Mesodermal cell (in vitro differentiated cells): ENCODE data around the gene FAM222A.

Experiments
- H3K27ac ChIP-seq: 2 replicates; pipeline ENCODE4 v1.7.0; 2013; ENCODE audit warnings: mild to moderate bottlenecking, low read depth, low read length, moderate library complexity; ENCODE audit not compliant: severe bottlenecking
- H3K36me3 ChIP-seq: 2 replicates; pipeline ENCODE4 v1.7.1; 2013; ENCODE audit warnings: mild to moderate bottlenecking, low read length, moderate library complexity; ENCODE audit not compliant: control insufficient read depth, insufficient read depth
- H3K4me1 ChIP-seq: one replicate; pipeline ENCODE4 v1.7.1; 2013; ENCODE audit warnings: mild to moderate bottlenecking, low read length; ENCODE audit not compliant: insufficient read depth, control insufficient read depth, poor library complexity, severe bottlenecking
- H3K4me3 ChIP-seq: 2 replicates; pipeline ENCODE4 v1.7.0; 2013; ENCODE audit warnings: low read length, control low read depth, mild to moderate bottlenecking; ENCODE audit not compliant: insufficient read depth, poor library complexity, severe bottlenecking; ENCODE audit errors: extremely low read depth
- H3K9me3 ChIP-seq: 2 replicates; pipeline ENCODE4 v1.7.1; 2013; ENCODE audit warnings: mild to moderate bottlenecking, low read length, moderate library complexity; ENCODE audit not compliant: control insufficient read depth
- WGBS, 2 experiments: methylation state at CpG; one replicate each; pipeline ENCODE4 v1.1.5; 2013; ENCODE audit warnings: missing lambda C conversion rate in 2 of 2; ENCODE audit not compliant: insufficient coverage in 2 of 2; 5-methylcytosine and 5-hydroxymethylcytosine counted together

FAM222A gene

GRCh38 chr12:109719123-109720022, 5.7 kb downstream of the FAM222A start:
- H3K27ac ChIP-seq: no peak overlapping the region
- no peaks in the 10 kb centered on the region for H3K9me3 ChIP-seq
- 59 to 65% methylated on average over 8 of the region's 12 CpGs for WGBS, 2 experiments
- H3K4me1 ChIP-seq: peaks cover 13% of the 10 kb centered on the region
- H3K4me3 ChIP-seq: no peak overlapping the region
- no peaks in the 10 kb centered on the region for H3K36me3 ChIP-seq

- Histone ChIP-seq H3K4me3 (no peak overlapping the region), H3K4me1 (peaks cover 13% of the 10 kb centered on the region), H3K27ac (no peak overlapping the region), H3K9me3 (no peaks in the 10 kb centered on the region), H3K36me3 (no peaks in the 10 kb centered on the region)
- 75 to 87% methylated on average over 6 to 11 of the region's 12 CpGs for WGBS, 2 experiments
Measured at GRCh38 chr12:109720152-109720856, 6.7 kb downstream of the FAM222A start.

GRCh38 chr12:109720857-109721189, 7.2 kb downstream of the FAM222A start:
- H3K9me3 ChIP-seq: no peaks in the 10 kb centered on the region
- H3K4me1 ChIP-seq: peaks cover 13% of the 10 kb centered on the region
- no peak overlapping the region for H3K27ac ChIP-seq
- H3K36me3 ChIP-seq: no peaks in the 10 kb centered on the region
- H3K4me3 ChIP-seq: no peak overlapping the region
- 100% methylated on average over 1 of the region's 1 CpG; no CpG with 5 or more reads in 1 of the 2 experiments for WGBS, 2 experiments

- Histone ChIP-seq H3K36me3 (no peaks in the 10 kb centered on the region), H3K27ac (no peak overlapping the region), H3K9me3 (no peaks in the 10 kb centered on the region), H3K4me1 (peaks cover 10% of the 10 kb centered on the region), H3K4me3 (no peak overlapping the region)
- 93% methylated on average over 7 of the region's 10 CpGs for WGBS, 2 experiments
Measured at GRCh38 chr12:109721276-109721675, 7.7 kb downstream of the FAM222A start.

- no peak overlapping the region for H3K4me3 ChIP-seq
- WGBS, 2 experiments: 87 to 96% methylated on average over 5 to 6 of the region's 6 CpGs
- no peaks in the 10 kb centered on the region for H3K9me3 ChIP-seq
- no peak overlapping the region for H3K27ac ChIP-seq
- peaks cover 10% of the 10 kb centered on the region for H3K4me1 ChIP-seq
- H3K36me3 ChIP-seq: no peaks in the 10 kb centered on the region
Measured at GRCh38 chr12:109722022-109722720, 8.5 kb downstream of the FAM222A start.

GRCh38 chr12:109722721-109723094, 9.1 kb downstream of the FAM222A start:
- peaks cover 8% of the 10 kb centered on the region for H3K4me1 ChIP-seq
- H3K4me3 ChIP-seq: no peak overlapping the region
- no peaks in the 10 kb centered on the region for H3K9me3 ChIP-seq
- no peaks in the 10 kb centered on the region for H3K36me3 ChIP-seq
- WGBS, 2 experiments: 78 to 94% methylated on average over 4 to 5 of the region's 9 CpGs
- H3K27ac ChIP-seq: no peak overlapping the region

GRCh38 chr12:109723311-109723881, 9.8 kb downstream of the FAM222A start:
- Histone ChIP-seq H3K36me3 (no peaks in the 10 kb centered on the region), H3K4me3 (no peak overlapping the region), H3K4me1 (peaks cover 6% of the 10 kb centered on the region), H3K27ac (no peak overlapping the region), H3K9me3 (no peaks in the 10 kb centered on the region)
- 86 to 91% methylated on average over 12 of the region's 13 CpGs for WGBS, 2 experiments

GRCh38 chr12:109724321-109724892, 10.8 kb downstream of the FAM222A start:
- Histone ChIP-seq H3K9me3 (no peaks in the 10 kb centered on the region), H3K4me1 (no peaks in the 10 kb centered on the region), H3K36me3 (no peaks in the 10 kb centered on the region), H3K27ac (no peak overlapping the region), H3K4me3 (no peak overlapping the region)
- 96% methylated on average over 10 to 12 of the region's 14 CpGs for WGBS, 2 experiments

GRCh38 chr12:109725321-109726105, 11.9 kb downstream of the FAM222A start:
- Histone ChIP-seq H3K27ac (no peak overlapping the region), H3K9me3 (no peaks in the 10 kb centered on the region), H3K4me1 (no peaks in the 10 kb centered on the region), H3K4me3 (no peak overlapping the region), H3K36me3 (no peaks in the 10 kb centered on the region)
- WGBS, 2 experiments: 90 to 94% methylated on average over 11 to 16 of the region's 24 CpGs

GRCh38 chr12:109726106-109726497, 12.5 kb downstream of the FAM222A start:
- Histone ChIP-seq H3K27ac (no peak overlapping the region), H3K4me1 (no peaks in the 10 kb centered on the region), H3K36me3 (no peaks in the 10 kb centered on the region), H3K4me3 (no peak overlapping the region), H3K9me3 (no peaks in the 10 kb centered on the region)
- WGBS, 2 experiments: 100% methylated on average over 1 of the region's 1 CpG
